Right lobe of liver (tissue), 6 donors: ENCODE results near the gene GPHA2. TPM values are rescaled to one million over a fixed set of nuclear protein-coding genes. Genes with fewer than 3 reads are reported as not detected.

Experiments
- ATAC-seq, 4 donors: fragments of 200-7000 bp; cut with Tn5 transposase; one replicate each; pipeline ENCODE4 v1.9.1; 2020; ENCODE audit warnings: mild to moderate bottlenecking in 4 of 4, moderate library complexity in 4 of 4
- DNase-seq, 3 donors: peaks; one replicate each; pipeline ENCODE4 v3.0.0-alpha.2; 2020
- H3K27ac ChIP-seq, 3 donors: fragments of 200-600 bp; one replicate each; pipeline ENCODE4 v1.8.0; 2022
- H3K27me3 ChIP-seq, 2 donors: fragments of 200-600 bp; one replicate each; pipeline ENCODE4 v1.8.0; 2022
- H3K36me3 ChIP-seq, 4 donors: fragments of 200-600 bp; sonication (generic) in 1 of 4; one replicate each; pipeline versions ENCODE4 v1.5.1 to v1.8.0; 2017 to 2022; ENCODE audit warnings: control low read depth in 1 of 4
- H3K4me1 ChIP-seq, 4 donors: fragments of 200-600 bp; sonication (generic) in 1 of 4; one replicate each; pipeline versions ENCODE4 v1.5.1 to v1.8.0; 2017 to 2022; ENCODE audit warnings: control low read depth in 1 of 4
- H3K4me3 ChIP-seq, 3 donors: fragments of 200-600 bp; one replicate each; pipeline ENCODE4 v1.8.0; 2022
- H3K9me3 ChIP-seq, 4 donors: fragments of 200-600 bp; sonication (generic) in 1 of 4; one replicate each; pipeline versions ENCODE4 v1.5.1 to v1.8.0; 2017 to 2022; ENCODE audit warnings: control low read depth in 1 of 4
- POLR2A ChIP-seq: fragments of 450-650 bp; IDR thresholded peaks from one replicate; pipeline ENCODE4 v1.6.1; 2017; ENCODE audit warnings: antibody characterized with exemption, mild to moderate bottlenecking
- WGBS: methylation state at CpG from one replicate; pipeline ENCODE4 v1.1.6; 2018; ENCODE audit warnings: low coverage, low lambda C conversion rate; ENCODE audit not compliant: insufficient coverage; ENCODE audit errors: missing lambda C conversion rate; 5-methylcytosine and 5-hydroxymethylcytosine counted together
- intact Hi-C, 2 donors: fragments of 100-400 bp; cut with DNase I; formaldehyde crosslinking; loops; one replicate each; pipeline versions ENCODE4 v1.11.2 to v1.14.1; 2022
- total RNA-seq, 6 experiments: library from RNA; depleted of rRNA in 2 of 6; stranded (reverse); fragments of >200 nt in 2 of 6; fragmentation: NEBNext Ultra II Directional in 3 of 6; extraction: Animal tissue kit (Norgen Biotek cat#: 25700) in 3 of 6; gene quantifications; one replicate each; pipeline versions ENCODE4 v1.1.0 to v1.2.4, GENCODE V29; 2016 to 2023
- TF ChIP-seq, protein P1 (sequence below), 4 donors: fragments of 200-600 bp in 3 of 4; fragments of 450-650 bp in 1 of 4; IDR thresholded peaks; one replicate each; pipeline versions ENCODE4 v1.5.1 to v1.8.0; 2016 to 2022; ENCODE audit warnings: antibody characterized with exemption in 4 of 4, mild to moderate bottlenecking in 2 of 4
- donor health status: DM: no; HTN: yes; CAD: no.
- donor health status: DM: no; HTN: no; CAD: no.
- donor health status: DM: no; HTN: no; CAD: no.
- donor health status: DM: no; HTN: yes; CAD: no.
- donor health status: DM: no; HTN: yes; CAD: no.

GPHA2 gene
- total RNA-seq, 6 experiments from 2014 or later, result 0.46 TPM; not detected in 5

DNA sequence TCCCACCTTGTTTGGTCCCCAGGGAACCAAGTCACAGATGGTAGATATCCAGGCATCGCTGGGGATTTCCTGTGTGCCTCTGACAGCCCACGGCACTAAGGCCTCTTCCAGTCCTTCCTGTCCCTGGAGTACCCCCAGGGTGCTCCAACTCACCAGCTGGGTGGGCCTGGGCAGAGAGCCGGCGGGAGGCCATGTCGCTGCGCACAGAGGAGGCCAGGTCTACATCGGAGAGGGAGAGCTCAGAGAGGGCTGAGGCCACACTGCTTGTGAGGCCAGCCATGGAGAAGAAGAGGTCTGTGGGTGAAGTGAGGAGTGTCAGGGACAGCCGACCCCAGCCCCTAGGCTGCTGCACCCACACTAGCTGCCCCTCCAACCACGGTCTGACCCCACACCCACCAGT is 24.0 kb downstream of the GPHA2 start:
- no peaks in the 10 kb centered on the region for H3K9me3 ChIP-seq
- DNase-seq (no peak), ATAC-seq (no peak)
- peaks cover 5 to 68% (median 32%) of the 10 kb centered on the region in 4 donors for H3K36me3 ChIP-seq
- no peaks in the 10 kb centered on the region for H3K27me3 ChIP-seq
- no peak overlapping the region for H3K27ac ChIP-seq
- H3K4me1 ChIP-seq, result peaks cover 0 to 8% (median 4%) of the 10 kb centered on the region in 4 donors
- intact Hi-C loops, result no loop called here
- 68% methylated on average over 2 of the region's 9 CpGs for WGBS
- no peak overlapping the region for H3K4me3 ChIP-seq
- TF ChIP-seq POLR2A, result no peak
- TF ChIP-seq, protein P1, sequence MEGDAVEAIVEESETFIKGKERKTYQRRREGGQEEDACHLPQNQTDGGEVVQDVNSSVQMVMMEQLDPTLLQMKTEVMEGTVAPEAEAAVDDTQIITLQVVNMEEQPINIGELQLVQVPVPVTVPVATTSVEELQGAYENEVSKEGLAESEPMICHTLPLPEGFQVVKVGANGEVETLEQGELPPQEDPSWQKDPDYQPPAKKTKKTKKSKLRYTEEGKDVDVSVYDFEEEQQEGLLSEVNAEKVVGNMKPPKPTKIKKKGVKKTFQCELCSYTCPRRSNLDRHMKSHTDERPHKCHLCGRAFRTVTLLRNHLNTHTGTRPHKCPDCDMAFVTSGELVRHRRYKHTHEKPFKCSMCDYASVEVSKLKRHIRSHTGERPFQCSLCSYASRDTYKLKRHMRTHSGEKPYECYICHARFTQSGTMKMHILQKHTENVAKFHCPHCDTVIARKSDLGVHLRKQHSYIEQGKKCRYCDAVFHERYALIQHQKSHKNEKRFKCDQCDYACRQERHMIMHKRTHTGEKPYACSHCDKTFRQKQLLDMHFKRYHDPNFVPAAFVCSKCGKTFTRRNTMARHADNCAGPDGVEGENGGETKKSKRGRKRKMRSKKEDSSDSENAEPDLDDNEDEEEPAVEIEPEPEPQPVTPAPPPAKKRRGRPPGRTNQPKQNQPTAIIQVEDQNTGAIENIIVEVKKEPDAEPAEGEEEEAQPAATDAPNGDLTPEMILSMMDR (IDR thresholded peaks at IDR 0.05), result no peak

DNA sequence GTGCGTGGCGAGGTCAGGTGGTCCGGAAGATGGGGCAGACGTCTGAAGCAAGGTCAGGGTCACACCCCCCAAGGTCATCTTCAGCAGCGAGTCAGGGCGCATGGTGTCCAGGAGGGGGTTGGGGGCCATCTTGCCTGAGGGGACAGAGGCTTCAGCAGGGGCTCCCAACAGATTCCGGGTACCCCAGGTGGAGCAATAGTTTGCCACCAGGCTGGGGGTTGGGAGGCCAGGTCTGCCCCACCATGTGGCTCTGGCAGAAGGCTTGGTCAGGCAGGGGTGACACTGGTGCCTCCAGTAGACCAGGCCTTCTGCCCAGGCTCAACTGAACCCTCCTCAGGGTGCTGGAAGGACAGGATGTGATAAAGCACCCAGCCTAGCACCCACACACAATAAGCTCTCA is 24.6 kb downstream of the GPHA2 start:
- TF ChIP-seq POLR2A, result no peak
- TF ChIP-seq, protein P1 (IDR thresholded peaks at IDR 0.05), result no peak
- ATAC-seq (no peak), DNase-seq (no peak)
- H3K27me3 ChIP-seq, result no peaks in the 10 kb centered on the region
- no peaks in the 10 kb centered on the region for H3K9me3 ChIP-seq
- peaks cover 0 to 7% (median 3%) of the 10 kb centered on the region in 4 donors for H3K4me1 ChIP-seq
- H3K4me3 ChIP-seq, result no peak overlapping the region
- H3K36me3 ChIP-seq, result peaks cover 5 to 72% (median 32%) of the 10 kb centered on the region in 4 donors
- intact Hi-C loops, result no loop called here
- H3K27ac ChIP-seq, result no peak overlapping the region
- no CpG with 5 or more reads among the region's 7 CpGs for WGBS

DNA sequence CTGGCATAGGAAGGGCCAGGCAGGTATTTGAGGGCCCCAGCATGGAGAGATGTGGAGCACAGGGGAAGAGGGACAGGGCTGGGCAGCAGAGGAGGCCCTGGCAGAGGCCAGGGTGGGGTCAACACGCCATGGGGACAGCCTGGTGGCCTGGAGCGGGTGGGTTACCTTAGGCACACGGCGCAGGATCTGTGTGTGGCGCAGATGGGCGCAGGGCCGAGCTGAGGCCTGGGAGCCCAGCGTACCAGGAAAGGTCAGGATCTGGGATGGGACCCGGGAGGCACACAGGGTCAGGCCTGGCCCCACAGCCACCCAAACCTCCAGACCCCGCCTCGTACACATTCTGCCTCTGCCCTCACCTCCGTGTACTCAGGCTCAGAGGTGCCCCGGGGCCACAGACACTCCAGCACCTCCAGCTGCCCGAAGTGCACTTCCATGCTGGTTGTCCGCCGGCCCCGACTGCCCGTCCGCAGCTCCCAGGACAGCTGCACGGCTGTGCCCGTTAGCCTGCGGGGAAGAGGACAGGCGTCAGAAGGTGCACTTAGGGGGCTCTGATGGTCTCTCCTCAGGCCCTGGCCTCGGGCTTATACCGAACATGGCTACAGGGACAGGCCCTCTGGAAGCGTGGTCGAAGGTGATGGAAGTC is 25.1 kb downstream of the GPHA2 start:
- H3K9me3 ChIP-seq, result no peaks in the 10 kb centered on the region
- peaks cover 0 to 2% (median under 1%) of the 10 kb centered on the region in 4 donors for H3K4me1 ChIP-seq
- no CpG with 5 or more reads among the region's 27 CpGs for WGBS
- H3K27ac ChIP-seq, result no peak overlapping the region
- DNase-seq (no peak), ATAC-seq (no peak)
- intact Hi-C loops, result no loop called here
- TF ChIP-seq, protein P1 (IDR thresholded peaks at IDR 0.05), result no peak
- TF ChIP-seq POLR2A, result no peak
- no peak overlapping the region for H3K4me3 ChIP-seq
- H3K36me3 ChIP-seq, result peaks cover 5 to 78% (median 33%) of the 10 kb centered on the region in 4 donors
- H3K27me3 ChIP-seq, result no peaks in the 10 kb centered on the region

DNA sequence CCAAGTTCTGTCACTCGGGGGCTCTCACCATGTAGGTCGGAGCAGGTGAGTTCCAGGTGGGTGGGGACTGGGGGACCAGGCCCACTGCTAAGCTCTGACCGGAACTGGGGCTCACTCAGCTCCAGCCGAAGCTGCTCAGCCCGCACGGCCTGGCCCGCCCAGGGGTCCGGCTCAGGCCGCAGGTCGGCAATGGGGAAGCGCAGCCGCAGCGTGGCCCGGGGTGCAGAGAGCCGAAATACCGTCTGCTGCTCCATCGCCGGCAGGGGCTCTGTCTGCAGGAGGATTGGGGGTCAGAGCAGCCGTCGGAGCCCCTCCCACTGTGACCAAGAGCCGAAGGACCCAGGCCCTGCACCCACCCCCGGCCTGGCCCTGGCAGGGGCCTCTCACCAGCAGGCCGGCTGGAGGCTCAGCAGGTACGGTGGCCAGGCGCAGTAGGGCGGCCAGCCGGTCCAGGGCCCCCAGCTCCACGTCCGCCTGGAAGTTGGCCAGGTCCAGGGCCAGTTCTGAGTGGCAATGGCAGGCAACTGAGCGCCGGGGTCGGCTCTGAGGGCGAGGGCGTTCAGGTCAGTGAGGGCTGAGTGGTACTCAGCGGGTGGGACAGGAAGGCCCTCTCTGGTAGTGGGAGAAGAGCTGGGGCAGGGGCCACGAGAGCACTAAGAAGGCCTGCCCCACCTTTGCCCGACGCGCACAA is 25.9 kb downstream of the GPHA2 start:
- H3K9me3 ChIP-seq, result no peaks in the 10 kb centered on the region
- peaks cover 5 to 86% (median 35%) of the 10 kb centered on the region in 4 donors for H3K36me3 ChIP-seq
- H3K27ac ChIP-seq, result no peak overlapping the region
- ATAC-seq, result no peak
- H3K27me3 ChIP-seq, result no peaks in the 10 kb centered on the region
- no peak overlapping the region for H3K4me3 ChIP-seq
- DNase-seq, result no peak
- WGBS, result no CpG with 5 or more reads among the region's 39 CpGs
- TF ChIP-seq, protein P1 (IDR thresholded peaks at IDR 0.05), result no peak
- TF ChIP-seq POLR2A, result no peak
- no peaks in the 10 kb centered on the region for H3K4me1 ChIP-seq
- intact Hi-C loops, result no loop called here
